HCT116 (cell line): ENCODE data around the gene CRACR2A.

Experiments
- CBX3 ChIP-seq: IDR thresholded peaks from 2 replicates; pipeline ENCODE4 v1.6.1; 2012; ENCODE audit warnings: low read depth
- EGR1 ChIP-seq: IDR thresholded peaks from 2 replicates; pipeline ENCODE4 v1.6.1; 2012; ENCODE audit warnings: low read depth
- EZH2 ChIP-seq: fragments of 200-600 bp; sonication (generic); IDR thresholded peaks from 2 replicates; pipeline ENCODE4 v1.6.1; 2017; ENCODE audit warnings: antibody characterized with exemption, mixed run types
- EZH2phosphoT487 ChIP-seq: fragments of 200-600 bp; IDR thresholded peaks from 2 replicates; pipeline ENCODE4 v1.6.1; 2018; ENCODE audit warnings: antibody characterized with exemption, borderline replicate concordance
- FOSL1 ChIP-seq: IDR thresholded peaks from 2 replicates; pipeline ENCODE4 v1.6.1; 2012; ENCODE audit warnings: low read depth
- JUND ChIP-seq: IDR thresholded peaks from 2 replicates; pipeline ENCODE4 v1.6.1; 2012
- POLR2A ChIP-seq: IDR thresholded peaks from 2 replicates; pipeline ENCODE4 v1.7.0; 2011; ENCODE audit warnings: borderline replicate concordance; ENCODE audit not compliant: insufficient read depth, insufficient read length; ENCODE audit errors: extremely low read depth
- POLR2AphosphoS5 ChIP-seq: IDR thresholded peaks from 2 replicates; pipeline ENCODE4 v1.6.1; 2011; ENCODE audit warnings: mild to moderate bottlenecking, low read depth, low read length, moderate library complexity
- RAD21 ChIP-seq: IDR thresholded peaks from 2 replicates; pipeline ENCODE4 v1.6.1; 2012; ENCODE audit warnings: low read depth, mild to moderate bottlenecking
- SP1 ChIP-seq: IDR thresholded peaks from 2 replicates; pipeline ENCODE4 v1.6.1; 2012; ENCODE audit warnings: low read depth
- SRF ChIP-seq: IDR thresholded peaks from 2 replicates; pipeline ENCODE4 v1.6.1; 2012; ENCODE audit warnings: low read depth
- TF ChIP-seq, protein P1 (sequence below), 3 experiments: fragments of 200-600 bp in 1 of 3; sonication (generic) in 1 of 3; IDR thresholded peaks in 2 of 3; conservative IDR thresholded peaks in 1 of 3; 2 replicates each; pipeline ENCODE4 v1.5.1; 2012 to 2017; ENCODE audit warnings: low read depth in 2 of 3, low read length in 2 of 3, antibody characterized with exemption in 1 of 3, borderline replicate concordance in 1 of 3, control low read depth in 1 of 3, mild to moderate bottlenecking in 1 of 3, mixed read lengths in 1 of 3, mixed run types in 1 of 3, moderate library complexity in 1 of 3; ENCODE audit not compliant: insufficient read depth in 1 of 3

DNA sequence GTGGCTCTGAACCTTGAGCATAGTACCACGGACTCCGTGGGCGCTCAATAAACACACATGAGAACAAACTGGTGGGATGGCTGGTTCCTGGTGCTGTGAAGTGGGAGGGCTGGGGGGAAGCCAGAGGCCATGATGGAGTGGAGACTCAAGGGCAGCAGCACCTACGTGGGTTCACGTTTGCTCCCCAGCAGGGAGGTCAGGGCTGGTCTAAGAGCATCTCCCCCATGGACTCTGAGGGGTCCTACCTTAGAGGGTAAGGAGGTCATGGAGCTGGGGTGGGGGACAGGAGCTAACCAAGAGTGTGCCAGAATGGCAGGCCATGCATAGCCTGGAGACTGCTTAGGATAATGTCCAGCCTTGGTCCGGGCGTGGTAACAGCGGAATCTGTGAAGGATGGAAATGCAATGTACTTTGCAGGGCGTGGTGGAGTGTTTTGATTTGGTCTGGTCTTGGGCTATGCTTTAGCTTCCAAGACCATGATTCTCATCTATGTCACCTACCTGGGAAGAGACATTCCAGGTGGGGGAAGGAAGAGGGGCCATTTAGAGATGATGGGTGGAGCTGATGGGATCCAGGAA, 158.9 kb downstream of the CRACR2A start:
- TF ChIP-seq CBX3 (no peak), RAD21 (no peak), EZH2 (no peak), POLR2A (no peak), EGR1 (no peak), POLR2AphosphoS5 (no peak), SP1 (no peak), EZH2phosphoT487 (no peak), JUND (no peak), FOSL1 (no peak), SRF (no peak)
- TF ChIP-seq, protein P1, sequence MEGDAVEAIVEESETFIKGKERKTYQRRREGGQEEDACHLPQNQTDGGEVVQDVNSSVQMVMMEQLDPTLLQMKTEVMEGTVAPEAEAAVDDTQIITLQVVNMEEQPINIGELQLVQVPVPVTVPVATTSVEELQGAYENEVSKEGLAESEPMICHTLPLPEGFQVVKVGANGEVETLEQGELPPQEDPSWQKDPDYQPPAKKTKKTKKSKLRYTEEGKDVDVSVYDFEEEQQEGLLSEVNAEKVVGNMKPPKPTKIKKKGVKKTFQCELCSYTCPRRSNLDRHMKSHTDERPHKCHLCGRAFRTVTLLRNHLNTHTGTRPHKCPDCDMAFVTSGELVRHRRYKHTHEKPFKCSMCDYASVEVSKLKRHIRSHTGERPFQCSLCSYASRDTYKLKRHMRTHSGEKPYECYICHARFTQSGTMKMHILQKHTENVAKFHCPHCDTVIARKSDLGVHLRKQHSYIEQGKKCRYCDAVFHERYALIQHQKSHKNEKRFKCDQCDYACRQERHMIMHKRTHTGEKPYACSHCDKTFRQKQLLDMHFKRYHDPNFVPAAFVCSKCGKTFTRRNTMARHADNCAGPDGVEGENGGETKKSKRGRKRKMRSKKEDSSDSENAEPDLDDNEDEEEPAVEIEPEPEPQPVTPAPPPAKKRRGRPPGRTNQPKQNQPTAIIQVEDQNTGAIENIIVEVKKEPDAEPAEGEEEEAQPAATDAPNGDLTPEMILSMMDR (IDR thresholded peaks at IDR 0.05 in 2 of 3, conservative IDR thresholded peaks at IDR 0.05 in 1 of 3; ENCODE audit: borderline replicate concordance in 1 of 3, insufficient read depth in 1 of 3, low read depth in 2 of 3, low read length in 2 of 3): no peak
